DMS79 treated with DMSO at 0.1 percent for 48 hours (cell line): ENCODE data around the gene CEBPE.

Source experiments
- DNase-seq: peaks from one replicate; lab custom pipeline; 2025; lab: John Stamatoyannopoulos, UW

Gene CEBPE

GRCh38 chr14:23102801-23103200, 16.3 kb downstream of the CEBPE start:
- no peak for DNase-seq

- no peak for DNase-seq
Observed at GRCh38 chr14:23101986-23102625, 16.9 kb downstream of the CEBPE start.

GRCh38 chr14:23101213-23101970, 17.7 kb downstream of the CEBPE start:
- DNase-seq, result no peak

GRCh38 chr14:23099212-23099861, 19.7 kb downstream of the CEBPE start:
- no peak for DNase-seq

- DNase-seq, result no peak
Observed at GRCh38 chr14:23097786-23098185, 21.3 kb downstream of the CEBPE start.

- DNase-seq, result no peak
Observed at GRCh38 chr14:23095196-23096108, 23.6 kb downstream of the CEBPE start, which contains the start of gene C14orf119. TSS of gene C14orf119 (plus strand) at chr14:23095505. CDS start at chr14:23097659, 2,154 bp downstream.

GRCh38 chr14:23094666-23095195, 24.3 kb downstream of the CEBPE start, which contains the start of gene ACIN1:
TSS of gene ACIN1 (minus strand) at chr14:23095136. CDS start at chr14:23095112, 24 bp downstream.
- no peak for DNase-seq

GRCh38 chr14:23093991-23094665, 24.9 kb downstream of the CEBPE start:
- no peak for DNase-seq

GRCh38 chr14:23093526-23093925, 25.5 kb downstream of the CEBPE start:
- DNase-seq, result no peak

GRCh38 chr14:23093104-23093503, 26.0 kb downstream of the CEBPE start:
- no peak for DNase-seq

GRCh38 chr14:23091294-23092225, 27.5 kb downstream of the CEBPE start:
- DNase-seq, result no peak

- no peak for DNase-seq
Observed at GRCh38 chr14:23090254-23090636, 28.8 kb downstream of the CEBPE start.

- DNase-seq, result no peak
Observed at GRCh38 chr14:23089498-23090253, 29.4 kb downstream of the CEBPE start.

- no peak for DNase-seq
Observed at GRCh38 chr14:23086565-23086964, 32.5 kb downstream of the CEBPE start.

- no peak for DNase-seq
Observed at GRCh38 chr14:23085458-23085857, 33.6 kb downstream of the CEBPE start.

GRCh38 chr14:23080474-23080873, 38.6 kb downstream of the CEBPE start:
- no peak for DNase-seq

GRCh38 chr14:23079716-23080115, 39.3 kb downstream of the CEBPE start:
- DNase-seq, result no peak

- no peak for DNase-seq
Observed at GRCh38 chr14:23078692-23079116, 40.4 kb downstream of the CEBPE start.

- no peak for DNase-seq
Observed at GRCh38 chr14:23077962-23078361, 41.1 kb downstream of the CEBPE start.
